ENCODE measurements around the gene RRBP1.

Gene RRBP1

GRCh38 chr20:17699931-17700351 is 17.9 kb upstream of the RRBP1 start, which contains the start of gene BANF2:
Gene BANF2, plus strand, starts transcription at chr20:17699966. Its CDS starts 25,060 bp downstream, at chr20:17725026.
- Histone ChIP-seq H3K4me1 (ENCODE audit: control extremely low read depth in 1 of 4, control insufficient read depth in 4 of 4, insufficient read depth in 4 of 4, low read length in 3 of 4) (no peaks in the 10 kb centered on the region), H3K27ac (ENCODE audit: insufficient read depth in 1 of 2, low read depth in 1 of 2, low read length in 2 of 2, poor library complexity in 1 of 2, severe bottlenecking in 2 of 2) (no peak within 1 kb of the TSS), H3K36me3 (ENCODE audit: control insufficient read depth in 4 of 4, insufficient read depth in 4 of 4, low read length in 3 of 4) (no peaks in the 10 kb centered on the region), H3K9me3 (ENCODE audit: control extremely low read depth in 1 of 5, control insufficient read depth in 4 of 5, insufficient read depth in 2 of 5, low read depth in 1 of 5, low read length in 4 of 5) (peaks cover 0 to 4% (median 3%) of the 10 kb centered on the region in 5 experiments), H3K27me3 (replicated peaks in 2 of 5; ENCODE audit: control insufficient read depth in 4 of 5, insufficient read depth in 5 of 5, low read length in 4 of 5) (no peaks in the 10 kb centered on the region), H3K4me3 (ENCODE audit: control insufficient read depth in 1 of 7, extremely low read depth in 1 of 7, insufficient read depth in 4 of 7, low read depth in 2 of 7, low read length in 6 of 7) (no peak within 1 kb of the TSS)
- no peak for DNase-seq
- WGBS (ENCODE audit: insufficient coverage), result 96% methylated on average over 2 of the region's 3 CpGs
- ChIA-PET CTCF (interaction anchor here (1.6 to 2.2 kb wide), 3 partner anchors 9 to 17 kb away, joined by 3 to 11 read pairs (median 6); partner anchors contain the start of gene RRBP1), POLR2A (interaction anchor here (0.7 kb wide), 1 partner anchor 18 kb away, joined by 3 read pairs; no protein-coding TSS in a partner anchor)

- DNase-seq, result no peak
- Histone ChIP-seq H3K9me3 (ENCODE audit: control extremely low read depth in 1 of 5, control insufficient read depth in 4 of 5, insufficient read depth in 2 of 5, low read depth in 1 of 5, low read length in 4 of 5) (peaks cover 0 to 4% (median 3%) of the 10 kb centered on the region in 5 experiments), H3K4me1 (ENCODE audit: control extremely low read depth in 1 of 4, control insufficient read depth in 4 of 4, insufficient read depth in 4 of 4, low read length in 3 of 4) (no peaks in the 10 kb centered on the region), H3K4me3 (ENCODE audit: control insufficient read depth in 1 of 7, extremely low read depth in 1 of 7, insufficient read depth in 4 of 7, low read depth in 2 of 7, low read length in 6 of 7) (no peak overlapping the region), H3K27me3 (replicated peaks in 2 of 5; ENCODE audit: control insufficient read depth in 4 of 5, insufficient read depth in 5 of 5, low read length in 4 of 5) (no peaks in the 10 kb centered on the region), H3K36me3 (ENCODE audit: control insufficient read depth in 4 of 4, insufficient read depth in 4 of 4, low read length in 3 of 4) (no peaks in the 10 kb centered on the region), H3K27ac (ENCODE audit: insufficient read depth in 1 of 2, low read depth in 1 of 2, low read length in 2 of 2, poor library complexity in 1 of 2, severe bottlenecking in 2 of 2) (no peak overlapping the region)
- ChIA-PET CTCF (interaction anchor here (0.6 to 1.3 kb wide), 2 partner anchors 11 to 26 kb away, joined by 3 to 4 read pairs; no protein-coding TSS in a partner anchor), POLR2A (no interaction called here)
- 98% methylated on average over 5 of the region's 5 CpGs for WGBS (ENCODE audit: insufficient coverage)
Observed at GRCh38 chr20:17698384-17698783, 16.3 kb upstream of the RRBP1 start.

- POLR2A ChIA-PET, result no interaction called here
- DNase-seq, result no peak
- Histone ChIP-seq H3K4me1 (ENCODE audit: control extremely low read depth in 1 of 4, control insufficient read depth in 4 of 4, insufficient read depth in 4 of 4, low read length in 3 of 4) (no peaks in the 10 kb centered on the region), H3K9me3 (ENCODE audit: control extremely low read depth in 1 of 5, control insufficient read depth in 4 of 5, insufficient read depth in 2 of 5, low read depth in 1 of 5, low read length in 4 of 5) (peaks cover 0 to 4% (median 3%) of the 10 kb centered on the region in 5 experiments), H3K27ac (ENCODE audit: insufficient read depth in 1 of 2, low read depth in 1 of 2, low read length in 2 of 2, poor library complexity in 1 of 2, severe bottlenecking in 2 of 2) (no peak overlapping the region), H3K36me3 (ENCODE audit: control insufficient read depth in 4 of 4, insufficient read depth in 4 of 4, low read length in 3 of 4) (no peaks in the 10 kb centered on the region), H3K27me3 (replicated peaks in 2 of 5; ENCODE audit: control insufficient read depth in 4 of 5, insufficient read depth in 5 of 5, low read length in 4 of 5) (no peaks in the 10 kb centered on the region), H3K4me3 (ENCODE audit: control insufficient read depth in 1 of 7, extremely low read depth in 1 of 7, insufficient read depth in 4 of 7, low read depth in 2 of 7, low read length in 6 of 7) (no peak overlapping the region)
- CTCF ChIA-PET, result interaction anchor here (1.0 to 1.3 kb wide), 2 partner anchors 12 to 14 kb away, joined by 3 to 4 read pairs; no protein-coding TSS in a partner anchor
- 100% methylated on average over 1 of the region's 1 CpG for WGBS (ENCODE audit: insufficient coverage)
Observed at GRCh38 chr20:17697171-17697570, 15.1 kb upstream of the RRBP1 start.

- POLR2A ChIA-PET, result no interaction called here
- CTCF ChIA-PET, result interaction anchor here (1.0 kb wide), 1 partner anchor 13 kb away, joined by 3 read pairs; no protein-coding TSS in a partner anchor
- no peak overlapping the region for H3K4me3 ChIP-seq (ENCODE audit: control insufficient read depth in 1 of 7, extremely low read depth in 1 of 7, insufficient read depth in 4 of 7, low read depth in 2 of 7, low read length in 6 of 7)
- no CpG with 5 or more reads among the region's 1 CpG for WGBS (ENCODE audit: insufficient coverage)
- H3K27ac ChIP-seq (ENCODE audit: insufficient read depth in 1 of 2, low read depth in 1 of 2, low read length in 2 of 2, poor library complexity in 1 of 2, severe bottlenecking in 2 of 2), result no peak overlapping the region
- no peaks in the 10 kb centered on the region for H3K27me3 ChIP-seq (replicated peaks in 2 of 5; ENCODE audit: control insufficient read depth in 4 of 5, insufficient read depth in 5 of 5, low read length in 4 of 5)
- H3K36me3 ChIP-seq (ENCODE audit: control insufficient read depth in 4 of 4, insufficient read depth in 4 of 4, low read length in 3 of 4), result no peaks in the 10 kb centered on the region
- H3K4me1 ChIP-seq (ENCODE audit: control extremely low read depth in 1 of 4, control insufficient read depth in 4 of 4, insufficient read depth in 4 of 4, low read length in 3 of 4), result peaks cover 0 to 4% (median 0%) of the 10 kb centered on the region in 4 experiments
- H3K9me3 ChIP-seq (ENCODE audit: control extremely low read depth in 1 of 5, control insufficient read depth in 4 of 5, insufficient read depth in 2 of 5, low read depth in 1 of 5, low read length in 4 of 5), result peaks cover 0 to 4% (median 3%) of the 10 kb centered on the region in 5 experiments
- no peak for DNase-seq
Observed at GRCh38 chr20:17696287-17696686, 14.2 kb upstream of the RRBP1 start.

GRCh38 chr20:17694767-17695166 is 12.7 kb upstream of the RRBP1 start:
- H3K4me1 ChIP-seq (ENCODE audit: control extremely low read depth in 1 of 4, control insufficient read depth in 4 of 4, insufficient read depth in 4 of 4, low read length in 3 of 4), result peaks cover 0 to 5% (median 0%) of the 10 kb centered on the region in 4 experiments
- no peak for DNase-seq
- H3K9me3 ChIP-seq (ENCODE audit: control extremely low read depth in 1 of 5, control insufficient read depth in 4 of 5, insufficient read depth in 2 of 5, low read depth in 1 of 5, low read length in 4 of 5), result peaks cover 4 to 9% (median 7%) of the 10 kb centered on the region in 5 experiments
- H3K27ac ChIP-seq (ENCODE audit: insufficient read depth in 1 of 2, low read depth in 1 of 2, low read length in 2 of 2, poor library complexity in 1 of 2, severe bottlenecking in 2 of 2), result no peak overlapping the region
- POLR2A ChIA-PET, result no interaction called here
- no peaks in the 10 kb centered on the region for H3K36me3 ChIP-seq (ENCODE audit: control insufficient read depth in 4 of 4, insufficient read depth in 4 of 4, low read length in 3 of 4)
- H3K4me3 ChIP-seq (ENCODE audit: control insufficient read depth in 1 of 7, extremely low read depth in 1 of 7, insufficient read depth in 4 of 7, low read depth in 2 of 7, low read length in 6 of 7), result no peak overlapping the region
- CTCF ChIA-PET, result interaction anchor here (1.4 kb wide), 1 partner anchor 12 kb away, joined by 4 read pairs; the partner anchor contains the start of gene RRBP1
- H3K27me3 ChIP-seq (replicated peaks in 2 of 5; ENCODE audit: control insufficient read depth in 4 of 5, insufficient read depth in 5 of 5, low read length in 4 of 5), result no peaks in the 10 kb centered on the region
- WGBS (ENCODE audit: insufficient coverage), result 20% methylated on average over 1 of the region's 3 CpGs

GRCh38 chr20:17693444-17694001 is 11.5 kb upstream of the RRBP1 start:
- no peak for DNase-seq

GRCh38 chr20:17691758-17692157 is 9.7 kb upstream of the RRBP1 start:
- 100% methylated on average over 1 of the region's 2 CpGs for WGBS (ENCODE audit: insufficient coverage)
- no peaks in the 10 kb centered on the region for H3K36me3 ChIP-seq (ENCODE audit: control insufficient read depth in 4 of 4, insufficient read depth in 4 of 4, low read length in 3 of 4)
- H3K27ac ChIP-seq (ENCODE audit: insufficient read depth in 1 of 2, low read depth in 1 of 2, low read length in 2 of 2, poor library complexity in 1 of 2, severe bottlenecking in 2 of 2), result no peak overlapping the region
- H3K4me3 ChIP-seq (ENCODE audit: control insufficient read depth in 1 of 7, extremely low read depth in 1 of 7, insufficient read depth in 4 of 7, low read depth in 2 of 7, low read length in 6 of 7), result no peak overlapping the region
- DNase-seq, result no peak
- CTCF ChIA-PET, result interaction anchor here (1.6 to 2.8 kb wide), 4 partner anchors 9 to 207 kb away, joined by 5 to 11 read pairs (median 7); partner anchors contain the start of genes BANF2 and RRBP1
- POLR2A ChIA-PET, result no interaction called here
- H3K9me3 ChIP-seq (ENCODE audit: control extremely low read depth in 1 of 5, control insufficient read depth in 4 of 5, insufficient read depth in 2 of 5, low read depth in 1 of 5, low read length in 4 of 5), result peaks cover 4 to 16% (median 7%) of the 10 kb centered on the region in 5 experiments
- peaks cover 0 to 5% (median 0%) of the 10 kb centered on the region in 4 experiments for H3K4me1 ChIP-seq (ENCODE audit: control extremely low read depth in 1 of 4, control insufficient read depth in 4 of 4, insufficient read depth in 4 of 4, low read length in 3 of 4)
- peaks cover 0 to 2% (median 0%) of the 10 kb centered on the region in 5 experiments for H3K27me3 ChIP-seq (replicated peaks in 2 of 5; ENCODE audit: control insufficient read depth in 4 of 5, insufficient read depth in 5 of 5, low read length in 4 of 5)

More at GRCh38 chr20:17693444-17694001, 11.5 kb upstream of the RRBP1 start:
- 93% methylated on average over 17 of the region's 18 CpGs for WGBS (ENCODE audit: insufficient coverage)
- Histone ChIP-seq H3K9me3 (ENCODE audit: control extremely low read depth in 1 of 5, control insufficient read depth in 4 of 5, insufficient read depth in 2 of 5, low read depth in 1 of 5, low read length in 4 of 5) (peaks cover 4 to 9% (median 7%) of the 10 kb centered on the region in 5 experiments), H3K27me3 (replicated peaks in 2 of 5; ENCODE audit: control insufficient read depth in 4 of 5, insufficient read depth in 5 of 5, low read length in 4 of 5) (peaks cover 0 to 2% (median 0%) of the 10 kb centered on the region in 5 experiments), H3K4me1 (ENCODE audit: control extremely low read depth in 1 of 4, control insufficient read depth in 4 of 4, insufficient read depth in 4 of 4, low read length in 3 of 4) (peaks cover 0 to 5% (median 0%) of the 10 kb centered on the region in 4 experiments), H3K36me3 (ENCODE audit: control insufficient read depth in 4 of 4, insufficient read depth in 4 of 4, low read length in 3 of 4) (no peaks in the 10 kb centered on the region), H3K27ac (ENCODE audit: insufficient read depth in 1 of 2, low read depth in 1 of 2, low read length in 2 of 2, poor library complexity in 1 of 2, severe bottlenecking in 2 of 2) (no peak overlapping the region), H3K4me3 (ENCODE audit: control insufficient read depth in 1 of 7, extremely low read depth in 1 of 7, insufficient read depth in 4 of 7, low read depth in 2 of 7, low read length in 6 of 7) (no peak overlapping the region)
- ChIA-PET POLR2A (no interaction called here), CTCF (interaction anchor here (1.3 to 1.4 kb wide), 2 partner anchors 11 to 16 kb away, joined by 3 to 4 read pairs; partner anchors contain the start of gene RRBP1)

Measured in common myeloid progenitor, CD34-positive (primary cell).